HK-2 (cell line): Measurements from ENCODE around the gene CHEK2.
"Not testable (repeated sequence)": the region's sequence is repeated elsewhere in the genome, so short reads cannot be mapped to it uniquely, and the experiment has no call there.

ENCODE experiments used
- DNase-seq: peaks from one replicate; pipeline ENCODE4 v3.0.0-alpha.2; 2018; ENCODE audit not compliant: unreplicated experiment

CHEK2 gene

GRCh38 chr22:28689796-28690195 lies 51.8 kb downstream of the CHEK2 start:
- DNase-seq, result not testable (repeated sequence)

- not testable (repeated sequence) for DNase-seq
Measured at GRCh38 chr22:28682966-28683365, 58.7 kb downstream of the CHEK2 start.

- peak; percentile 6 for DNase-seq
Measured at GRCh38 chr22:28680813-28681490, 60.7 kb downstream of the CHEK2 start.

- DNase-seq, result peak; percentile 71
Measured at GRCh38 chr22:28679611-28680287, 61.9 kb downstream of the CHEK2 start, which contains the start of gene TTC28. TTC28 (minus strand) TSS chr22:28679840; CDS start chr22:28679723, 117 bp downstream.

GRCh38 chr22:28678778-28679610 lies 62.6 kb downstream of the CHEK2 start:
- peak; percentile 34 for DNase-seq

GRCh38 chr22:28678170-28678569 lies 63.5 kb downstream of the CHEK2 start:
- DNase-seq, result not testable (repeated sequence)

- peak; percentile 22 for DNase-seq
Measured at GRCh38 chr22:28674121-28674563, 67.5 kb downstream of the CHEK2 start.

- DNase-seq, result no peak
Measured at GRCh38 chr22:28670756-28671155, 70.9 kb downstream of the CHEK2 start.

- DNase-seq, result no peak
Measured at GRCh38 chr22:28670161-28670560, 71.5 kb downstream of the CHEK2 start.

- DNase-seq, result no peak
Measured at GRCh38 chr22:28669387-28669786, 72.2 kb downstream of the CHEK2 start.

GRCh38 chr22:28663569-28663942 lies 78.1 kb downstream of the CHEK2 start:
- DNase-seq, result not testable (repeated sequence)

GRCh38 chr22:28658448-28658847 lies 83.2 kb downstream of the CHEK2 start:
- DNase-seq, result no peak

- DNase-seq, result no peak
Measured at GRCh38 chr22:28656181-28656580, 85.4 kb downstream of the CHEK2 start.

GRCh38 chr22:28650463-28650862 lies 91.2 kb downstream of the CHEK2 start:
- no peak for DNase-seq

GRCh38 chr22:28648792-28649191 lies 92.8 kb downstream of the CHEK2 start:
- no peak for DNase-seq

GRCh38 chr22:28647216-28647615 lies 94.4 kb downstream of the CHEK2 start:
- DNase-seq, result no peak

GRCh38 chr22:28639321-28639720 lies 102.3 kb downstream of the CHEK2 start:
- no peak for DNase-seq
